GM23338 (cell line): ENCODE data around the gene ZYG11A. TPM values are rescaled to one million over a fixed set of nuclear protein-coding genes. Genes with fewer than 3 reads are reported as not detected.

ENCODE experiments used
- ATAC-seq: fragments of 200-7000 bp; cut with Tn5 transposase; 3 replicates; pipeline ENCODE4 v1.9.1; 2020
- DNase-seq: peaks from one replicate; pipeline ENCODE4 v3.0.0-alpha.2; 2015; ENCODE audit warnings: low spot score
- H2AFZ ChIP-seq: fragments of 200-600 bp; sonication (generic); 2 replicates; pipeline ENCODE4 v1.8.0; 2016; ENCODE audit warnings: antibody characterized with exemption, mild to moderate bottlenecking, moderate library complexity
- H3F3A ChIP-seq: fragments of 200-600 bp; sonication (generic); replicated peaks from 2 replicates; pipeline ENCODE4 v1.8.0; 2017; ENCODE audit warnings: antibody characterized with exemption, mixed run types, low read depth
- H3K27ac ChIP-seq: fragments of 200-600 bp; sonication (generic); 2 replicates; pipeline ENCODE4 v1.6.1; 2016; ENCODE audit warnings: low read depth
- H3K27me3 ChIP-seq: fragments of 200-600 bp; sonication (generic); 2 replicates; pipeline ENCODE4 v1.8.0; 2016; ENCODE audit warnings: mild to moderate bottlenecking, mixed run types, moderate library complexity; ENCODE audit not compliant: insufficient read depth
- H3K36me3 ChIP-seq: fragments of 200-600 bp; sonication (generic); 2 replicates; pipeline ENCODE4 v1.8.0; 2016; ENCODE audit warnings: mild to moderate bottlenecking; ENCODE audit not compliant: insufficient read depth
- H3K4me1 ChIP-seq: fragments of 200-600 bp; sonication (generic); 2 replicates; pipeline ENCODE4 v1.8.0; 2016; ENCODE audit warnings: mild to moderate bottlenecking, moderate library complexity; ENCODE audit not compliant: insufficient read depth
- H3K4me2 ChIP-seq: fragments of 200-600 bp; sonication (generic); 2 replicates; pipeline ENCODE4 v1.7.1; 2017; ENCODE audit warnings: mixed run types
- H3K4me3 ChIP-seq: fragments of 200-600 bp; sonication (generic); 2 replicates; pipeline ENCODE4 v1.6.1; 2016; ENCODE audit warnings: mixed run types
- H3K79me2 ChIP-seq: fragments of 200-600 bp; sonication (generic); replicated peaks from 2 replicates; pipeline ENCODE4 v1.8.0; 2017; ENCODE audit warnings: mild to moderate bottlenecking; ENCODE audit not compliant: insufficient read depth
- H3K9me2 ChIP-seq: fragments of 200-600 bp; sonication (generic); 2 replicates; pipeline ENCODE4 v1.8.0; 2017; ENCODE audit not compliant: insufficient read depth
- H4K20me1 ChIP-seq: fragments of 200-600 bp; sonication (generic); replicated peaks from 2 replicates; pipeline ENCODE4 v1.8.0; 2017; ENCODE audit warnings: mild to moderate bottlenecking; ENCODE audit not compliant: insufficient read depth
- H3K27ac Mint-ChIP-seq: 2 replicates; pipeline ENCODE4 v1.8.0; 2020; ENCODE audit warnings: inconsistent platforms, mild to moderate bottlenecking, moderate library complexity, mixed read lengths
- H3K27me3 Mint-ChIP-seq: 3 replicates; pipeline ENCODE4 v1.8.0; 2022; ENCODE audit warnings: low read depth, mild to moderate bottlenecking, moderate library complexity, mixed read lengths, inconsistent platforms; ENCODE audit not compliant: insufficient read depth, poor library complexity
- H3K36me3 Mint-ChIP-seq: 3 replicates; pipeline ENCODE4 v1.8.0; 2021; ENCODE audit warnings: low read depth, mild to moderate bottlenecking, inconsistent platforms, moderate library complexity, mixed read lengths
- H3K4me1 Mint-ChIP-seq: 3 replicates; pipeline ENCODE4 v1.8.0; 2020; ENCODE audit warnings: mild to moderate bottlenecking, inconsistent platforms, mixed read lengths
- H3K4me3 Mint-ChIP-seq: 3 replicates; pipeline ENCODE4 v1.8.0; 2021; ENCODE audit warnings: moderate library complexity, mild to moderate bottlenecking, inconsistent platforms, mixed read lengths
- H3K9me3 Mint-ChIP-seq: 3 replicates; pipeline ENCODE4 v1.8.0; 2020; ENCODE audit warnings: moderate library complexity, mild to moderate bottlenecking, inconsistent platforms, mixed read lengths
- CREB1 ChIP-seq: fragments of 250-450 bp; sonication (Bioruptor Pico); IDR thresholded peaks from 2 replicates; pipeline ENCODE4 v1.5.0; 2020; ENCODE audit warnings: low read depth, mild to moderate bottlenecking, moderate library complexity
- EZH2 ChIP-seq: fragments of 200-600 bp; sonication (generic); IDR thresholded peaks from one replicate; pipeline ENCODE4 v1.8.0; 2017; ENCODE audit warnings: antibody characterized with exemption, mild to moderate bottlenecking, low read depth; ENCODE audit not compliant: unreplicated experiment
- EZH2phosphoT487 ChIP-seq: fragments of 200-600 bp; sonication (generic); IDR thresholded peaks from one replicate; pipeline ENCODE4 v1.8.1; 2018; ENCODE audit warnings: antibody characterized with exemption; ENCODE audit not compliant: unreplicated experiment
- JUNB ChIP-seq: IDR thresholded peaks from one replicate; pipeline ENCODE4 v1.6.1; 2016; ENCODE audit warnings: antibody characterized with exemption; ENCODE audit not compliant: unreplicated experiment
- NANOG ChIP-seq: IDR thresholded peaks from 2 replicates; pipeline ENCODE4 v1.6.1; 2016; ENCODE audit warnings: antibody characterized with exemption, borderline replicate concordance
- POLR2AphosphoS5 ChIP-seq: IDR thresholded peaks from 2 replicates; pipeline ENCODE4 v1.6.1; 2016; ENCODE audit warnings: antibody characterized with exemption, low read depth
- ZNF114 ChIP-seq: fragments of 250-450 bp; sonication (Bioruptor Pico); IDR thresholded peaks from 2 replicates; pipeline ENCODE4 v1.5.0; 2020; ENCODE audit warnings: mild to moderate bottlenecking, moderate library complexity
- ZNF462 ChIP-seq: fragments of 250-450 bp; sonication (Bioruptor Pico); IDR thresholded peaks from 2 replicates; pipeline ENCODE4 v1.5.0; 2020; ENCODE audit warnings: mild to moderate bottlenecking, moderate library complexity
- polyA plus RNA-seq: library from polyadenylated mRNA; unstranded; fragments of >200 nt; fragmentation: Nextera tagmentation; extraction: Ambion mirVana; gene quantifications from 2 replicates; pipeline ENCODE4 v1.2.1, GENCODE V29; 2016
- total RNA-seq: library from RNA; depleted of rRNA; stranded (reverse); fragments of >200 nt; shearing (Covaris generic); gene quantifications from 2 replicates; pipeline ENCODE4 v1.2.3, GENCODE V29; 2014
- TF ChIP-seq, protein P1 (sequence below): IDR thresholded peaks from one replicate; pipeline ENCODE4 v1.6.1; 2018; ENCODE audit warnings: antibody characterized with exemption; ENCODE audit not compliant: unreplicated experiment

ZYG11A gene
- total and polyA plus RNA-seq, 2 experiments from 2014 or later: 1.3 to 4.8 TPM

DNA sequence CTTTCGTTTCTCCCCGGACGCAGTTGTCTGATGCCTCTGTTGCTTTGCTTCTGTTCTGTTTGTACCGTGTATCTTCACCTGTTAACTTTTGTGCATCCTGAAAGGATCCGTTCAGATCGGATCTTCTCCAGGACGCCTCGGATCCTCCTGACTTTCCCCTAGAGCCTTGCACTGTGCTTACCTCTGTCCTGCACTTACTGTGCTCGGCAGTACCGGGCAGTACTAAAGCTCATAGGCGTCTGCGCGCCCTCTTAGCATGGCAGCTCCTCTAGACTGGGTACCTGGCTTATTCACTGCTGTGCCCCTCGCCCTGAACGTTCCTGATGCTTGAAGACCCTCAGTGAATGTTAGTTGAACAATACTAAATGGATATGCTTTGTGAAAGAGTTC, 85.5 kb downstream of the ZYG11A start (continued):
- TF ChIP-seq, protein P1, sequence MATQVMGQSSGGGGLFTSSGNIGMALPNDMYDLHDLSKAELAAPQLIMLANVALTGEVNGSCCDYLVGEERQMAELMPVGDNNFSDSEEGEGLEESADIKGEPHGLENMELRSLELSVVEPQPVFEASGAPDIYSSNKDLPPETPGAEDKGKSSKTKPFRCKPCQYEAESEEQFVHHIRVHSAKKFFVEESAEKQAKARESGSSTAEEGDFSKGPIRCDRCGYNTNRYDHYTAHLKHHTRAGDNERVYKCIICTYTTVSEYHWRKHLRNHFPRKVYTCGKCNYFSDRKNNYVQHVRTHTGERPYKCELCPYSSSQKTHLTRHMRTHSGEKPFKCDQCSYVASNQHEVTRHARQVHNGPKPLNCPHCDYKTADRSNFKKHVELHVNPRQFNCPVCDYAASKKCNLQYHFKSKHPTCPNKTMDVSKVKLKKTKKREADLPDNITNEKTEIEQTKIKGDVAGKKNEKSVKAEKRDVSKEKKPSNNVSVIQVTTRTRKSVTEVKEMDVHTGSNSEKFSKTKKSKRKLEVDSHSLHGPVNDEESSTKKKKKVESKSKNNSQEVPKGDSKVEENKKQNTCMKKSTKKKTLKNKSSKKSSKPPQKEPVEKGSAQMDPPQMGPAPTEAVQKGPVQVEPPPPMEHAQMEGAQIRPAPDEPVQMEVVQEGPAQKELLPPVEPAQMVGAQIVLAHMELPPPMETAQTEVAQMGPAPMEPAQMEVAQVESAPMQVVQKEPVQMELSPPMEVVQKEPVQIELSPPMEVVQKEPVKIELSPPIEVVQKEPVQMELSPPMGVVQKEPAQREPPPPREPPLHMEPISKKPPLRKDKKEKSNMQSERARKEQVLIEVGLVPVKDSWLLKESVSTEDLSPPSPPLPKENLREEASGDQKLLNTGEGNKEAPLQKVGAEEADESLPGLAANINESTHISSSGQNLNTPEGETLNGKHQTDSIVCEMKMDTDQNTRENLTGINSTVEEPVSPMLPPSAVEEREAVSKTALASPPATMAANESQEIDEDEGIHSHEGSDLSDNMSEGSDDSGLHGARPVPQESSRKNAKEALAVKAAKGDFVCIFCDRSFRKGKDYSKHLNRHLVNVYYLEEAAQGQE: no peak

DNA sequence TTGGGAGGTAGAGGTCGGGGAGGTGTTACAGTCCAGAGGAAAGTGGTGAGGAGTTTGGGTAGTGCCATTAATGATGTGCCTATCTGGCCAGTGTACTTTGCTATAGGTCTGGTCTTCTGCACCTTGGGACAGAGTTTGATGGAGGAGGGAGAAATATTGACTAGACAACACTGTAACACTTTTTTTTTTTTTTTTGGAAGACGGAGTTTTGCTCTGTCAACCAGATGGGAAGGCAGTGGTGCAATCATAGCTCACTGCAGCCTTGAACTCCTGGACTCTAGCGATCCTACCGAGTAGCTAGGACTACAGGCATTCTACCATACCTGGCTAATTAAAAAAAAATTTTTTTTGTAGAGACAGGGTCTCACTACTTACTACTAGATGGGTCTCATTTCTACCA, 86.5 kb downstream of the ZYG11A start:
- no peak overlapping the region for H3K4me3 ChIP-seq
- peaks cover 6% of the 10 kb centered on the region for H3K4me1 Mint-ChIP-seq
- no peak overlapping the region for H3K27ac Mint-ChIP-seq
- DNase-seq (no peak), ATAC-seq (no peak)
- H3K4me3 Mint-ChIP-seq: no peak overlapping the region
- 0 out of 2 replicates have a peak, but pooled peaks cover 5% of the 10 kb centered on the region for H3K4me1 ChIP-seq
- H3K9me3 Mint-ChIP-seq: peaks cover 2% of the 10 kb centered on the region; the same call in 1 of the 3 replicates
- H3K27ac ChIP-seq: no peak overlapping the region
- no peaks in the 10 kb centered on the region for H4K20me1 ChIP-seq
- no peak for TF ChIP-seq NANOG
- no peaks in the 10 kb centered on the region for H3K79me2 ChIP-seq
- H3K36me3 ChIP-seq: no peaks in the 10 kb centered on the region
- peaks cover 39% of the 10 kb centered on the region for H3K27me3 Mint-ChIP-seq
- no peak overlapping the region for H2AFZ ChIP-seq
- H3K4me2 ChIP-seq: no peak overlapping the region
- H3K27me3 ChIP-seq: peaks cover 48% of the 10 kb centered on the region
- H3K36me3 Mint-ChIP-seq: no peaks in the 10 kb centered on the region; the same call in 2 of the 3 replicates
- no peaks in the 10 kb centered on the region for H3K9me2 ChIP-seq
- H3F3A ChIP-seq: no peaks in the 10 kb centered on the region

GRCh38 chr1:52937433-52938182, 95.0 kb downstream of the ZYG11A start:
- Histone ChIP-seq H3K79me2 (no peaks in the 10 kb centered on the region), H3K27me3 (no peaks in the 10 kb centered on the region), H2AFZ (no peak overlapping the region), H3K27ac (no peak overlapping the region), H3K4me2 (no peak overlapping the region), H3K4me1 (no peaks in the 10 kb centered on the region), H3K36me3 (no peaks in the 10 kb centered on the region), H3K9me2 (no peaks in the 10 kb centered on the region), H3F3A (no peaks in the 10 kb centered on the region), H3K4me3 (no peak overlapping the region), H4K20me1 (no peaks in the 10 kb centered on the region)
- DNase-seq (no peak), ATAC-seq (no peak)
- H3K27me3 Mint-ChIP-seq: peaks cover 2% of the 10 kb centered on the region
- no peaks in the 10 kb centered on the region for H3K36me3 Mint-ChIP-seq
- H3K9me3 Mint-ChIP-seq: no peaks in the 10 kb centered on the region
- no peak overlapping the region for H3K27ac Mint-ChIP-seq
- peaks cover 4% of the 10 kb centered on the region; the same call in 2 of the 3 replicates for H3K4me1 Mint-ChIP-seq
- no peak overlapping the region for H3K4me3 Mint-ChIP-seq
- TF ChIP-seq CREB1 (no peak), ZNF462 (no peak), EZH2 (no peak), ZNF114 (CRISPR knock-in tag) (no peak), POLR2AphosphoS5 (no peak), JUNB (no peak), EZH2phosphoT487 (no peak)
